Endothelial cell of umbilical vein (primary cell): ENCODE measurements around the gene COL1A1.

ENCODE experiments used
- CTCF ChIP-seq, 2 donors: IDR thresholded peaks; 1 replicate in 1 of 2; 2 replicates in 1 of 2; pipeline ENCODE4 v1.5.1; 2011; ENCODE audit warnings: low read length in 2 of 2, mild to moderate bottlenecking in 2 of 2, moderate library complexity in 2 of 2, control low read depth in 1 of 2, inconsistent platforms in 1 of 2, low read depth in 1 of 2; ENCODE audit not compliant: insufficient read depth in 1 of 2; ENCODE audit errors: extremely low read depth in 1 of 2
- EZH2 ChIP-seq: IDR thresholded peaks from 2 replicates; pipeline ENCODE4 v1.6.1; 2012; ENCODE audit warnings: borderline replicate concordance, low read depth, mild to moderate bottlenecking, moderate library complexity, low read length, inconsistent platforms; ENCODE audit not compliant: severe bottlenecking
- FOS ChIP-seq: IDR thresholded peaks from 2 replicates; pipeline ENCODE4 v1.6.1; 2011; ENCODE audit warnings: mild to moderate bottlenecking, low read length, moderate library complexity, borderline replicate concordance; ENCODE audit not compliant: insufficient read depth
- GATA2 ChIP-seq: IDR thresholded peaks from 2 replicates; pipeline ENCODE4 v1.7.0; 2011; ENCODE audit warnings: low read depth, mild to moderate bottlenecking, moderate library complexity, mixed read lengths, low read length; ENCODE audit not compliant: insufficient read length, insufficient read depth
- JUN ChIP-seq: IDR thresholded peaks from 2 replicates; pipeline ENCODE4 v1.6.1; 2011; ENCODE audit warnings: borderline replicate concordance, low read depth; ENCODE audit not compliant: insufficient read length, insufficient read depth
- MAX ChIP-seq: IDR thresholded peaks from 2 replicates; pipeline ENCODE4 v1.6.1; 2011; ENCODE audit not compliant: insufficient read depth, insufficient read length
- MYC ChIP-seq: IDR thresholded peaks from one replicate; pipeline ENCODE4 v1.6.1; 2011; ENCODE audit warnings: mild to moderate bottlenecking, low read depth, low read length
- POLR2A ChIP-seq: IDR thresholded peaks from 2 replicates; pipeline ENCODE4 v1.6.1; 2012; ENCODE audit warnings: low read depth, mild to moderate bottlenecking, control low read depth, low read length
- POLR2AphosphoS5 ChIP-seq: IDR thresholded peaks from 2 replicates; pipeline ENCODE4 v1.6.1; 2012; ENCODE audit warnings: low read depth, mild to moderate bottlenecking, control low read depth, low read length, moderate library complexity; ENCODE audit not compliant: insufficient read depth

GRCh38 chr17:50141745-50142110 lies 59.7 kb downstream of the COL1A1 start:
- no peak for TF ChIP-seq POLR2A
- no peak for TF ChIP-seq MAX
- TF ChIP-seq CTCF (IDR thresholded peaks at IDR 0.05; ENCODE audit: extremely low read depth in 1 of 2, insufficient read depth in 1 of 2, low read depth in 1 of 2, low read length in 2 of 2): no peak
- TF ChIP-seq EZH2: no peak
- no peak for TF ChIP-seq FOS
- no peak for TF ChIP-seq POLR2AphosphoS5
- TF ChIP-seq MYC: no peak
- TF ChIP-seq JUN: no peak
- TF ChIP-seq GATA2: no peak
